ENCODE measurements around the gene COPA.

Gene COPA

DNA sequence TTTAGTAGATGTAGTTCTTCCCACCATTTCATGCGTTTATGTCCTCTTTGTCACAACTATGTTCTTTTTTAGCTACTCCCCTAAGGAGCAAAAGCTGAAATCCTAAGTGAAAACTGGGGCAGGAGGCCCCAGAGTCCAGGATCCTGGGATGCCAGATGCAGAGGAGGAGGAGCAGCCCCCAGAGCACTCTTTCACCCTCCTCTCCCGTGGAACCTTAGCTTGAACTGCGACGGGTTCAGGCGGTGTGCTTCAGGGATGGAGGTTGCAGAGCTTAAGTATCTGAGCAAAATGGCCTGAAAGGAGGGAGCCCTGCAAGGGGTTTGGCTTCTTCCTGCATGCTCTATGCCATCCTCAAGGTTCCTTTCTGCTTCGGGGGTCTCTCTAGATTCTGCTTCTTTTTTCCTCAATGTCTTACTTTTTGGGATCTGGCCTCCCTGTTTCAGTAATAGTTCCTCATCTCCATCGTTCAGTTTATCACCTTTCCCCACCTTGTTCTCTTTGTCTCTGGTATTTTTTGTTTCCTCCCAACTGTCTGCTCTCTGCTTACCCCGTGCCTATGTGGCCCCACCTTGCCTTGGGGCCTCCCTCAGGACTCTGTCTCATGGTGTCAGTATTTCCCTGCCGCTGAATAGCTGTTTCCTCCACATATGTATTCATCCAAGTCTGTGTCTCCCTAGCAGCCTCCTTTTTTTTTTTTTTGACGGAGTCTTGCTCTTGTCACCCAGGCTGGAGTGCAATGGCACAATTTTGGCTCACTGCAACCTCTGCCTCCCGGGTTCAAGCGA is 21.1 kb upstream of the COPA start:
- TF ChIP-seq, protein P1, sequence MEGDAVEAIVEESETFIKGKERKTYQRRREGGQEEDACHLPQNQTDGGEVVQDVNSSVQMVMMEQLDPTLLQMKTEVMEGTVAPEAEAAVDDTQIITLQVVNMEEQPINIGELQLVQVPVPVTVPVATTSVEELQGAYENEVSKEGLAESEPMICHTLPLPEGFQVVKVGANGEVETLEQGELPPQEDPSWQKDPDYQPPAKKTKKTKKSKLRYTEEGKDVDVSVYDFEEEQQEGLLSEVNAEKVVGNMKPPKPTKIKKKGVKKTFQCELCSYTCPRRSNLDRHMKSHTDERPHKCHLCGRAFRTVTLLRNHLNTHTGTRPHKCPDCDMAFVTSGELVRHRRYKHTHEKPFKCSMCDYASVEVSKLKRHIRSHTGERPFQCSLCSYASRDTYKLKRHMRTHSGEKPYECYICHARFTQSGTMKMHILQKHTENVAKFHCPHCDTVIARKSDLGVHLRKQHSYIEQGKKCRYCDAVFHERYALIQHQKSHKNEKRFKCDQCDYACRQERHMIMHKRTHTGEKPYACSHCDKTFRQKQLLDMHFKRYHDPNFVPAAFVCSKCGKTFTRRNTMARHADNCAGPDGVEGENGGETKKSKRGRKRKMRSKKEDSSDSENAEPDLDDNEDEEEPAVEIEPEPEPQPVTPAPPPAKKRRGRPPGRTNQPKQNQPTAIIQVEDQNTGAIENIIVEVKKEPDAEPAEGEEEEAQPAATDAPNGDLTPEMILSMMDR (IDR thresholded peaks at IDR 0.05; ENCODE audit: control extremely low read depth, extremely low read depth, low read depth, missing control alignments): no peak
- DNase-seq (ENCODE audit: extremely low spot score): no peak
- CTCF ChIA-PET: interaction anchor here (1.0 to 9.5 kb wide), 4 partner anchors 9 to 17 kb away, joined by 3 to 78 read pairs (median 14); no protein-coding TSS in a partner anchor
- POLR2A ChIA-PET: no interaction called here

DNA sequence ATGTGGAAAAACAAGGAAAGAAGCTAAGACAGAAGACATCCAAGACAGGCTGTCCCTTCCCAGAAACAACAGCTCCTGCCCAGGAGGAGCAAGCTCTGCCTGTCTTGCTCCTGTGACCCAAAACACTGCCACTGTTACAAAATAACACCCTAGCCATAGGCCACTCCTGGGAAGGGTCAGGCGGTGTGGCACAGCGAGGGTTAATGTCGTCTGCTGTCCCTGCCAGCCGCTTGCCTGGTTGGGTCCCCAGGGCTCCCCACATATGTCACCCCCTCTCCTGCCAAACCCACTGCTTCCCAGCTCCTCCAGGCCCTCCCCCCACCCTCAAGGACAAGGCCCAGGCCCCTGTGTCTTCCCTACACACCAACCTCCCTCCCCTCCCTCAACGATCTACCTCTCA is 20.0 kb upstream of the COPA start:
- TF ChIP-seq, protein P1 (IDR thresholded peaks at IDR 0.05; ENCODE audit: control extremely low read depth, extremely low read depth, low read depth, missing control alignments): no peak
- no peak for DNase-seq (ENCODE audit: extremely low spot score)
- ChIA-PET CTCF (interaction anchor here (0.8 to 9.5 kb wide), 8 partner anchors 10 to 278 kb away, joined by 3 to 78 read pairs (median 4); no protein-coding TSS in a partner anchor), POLR2A (interaction anchor here (1.1 kb wide), 1 partner anchor 9 kb away, joined by 3 read pairs; no protein-coding TSS in a partner anchor)

DNA sequence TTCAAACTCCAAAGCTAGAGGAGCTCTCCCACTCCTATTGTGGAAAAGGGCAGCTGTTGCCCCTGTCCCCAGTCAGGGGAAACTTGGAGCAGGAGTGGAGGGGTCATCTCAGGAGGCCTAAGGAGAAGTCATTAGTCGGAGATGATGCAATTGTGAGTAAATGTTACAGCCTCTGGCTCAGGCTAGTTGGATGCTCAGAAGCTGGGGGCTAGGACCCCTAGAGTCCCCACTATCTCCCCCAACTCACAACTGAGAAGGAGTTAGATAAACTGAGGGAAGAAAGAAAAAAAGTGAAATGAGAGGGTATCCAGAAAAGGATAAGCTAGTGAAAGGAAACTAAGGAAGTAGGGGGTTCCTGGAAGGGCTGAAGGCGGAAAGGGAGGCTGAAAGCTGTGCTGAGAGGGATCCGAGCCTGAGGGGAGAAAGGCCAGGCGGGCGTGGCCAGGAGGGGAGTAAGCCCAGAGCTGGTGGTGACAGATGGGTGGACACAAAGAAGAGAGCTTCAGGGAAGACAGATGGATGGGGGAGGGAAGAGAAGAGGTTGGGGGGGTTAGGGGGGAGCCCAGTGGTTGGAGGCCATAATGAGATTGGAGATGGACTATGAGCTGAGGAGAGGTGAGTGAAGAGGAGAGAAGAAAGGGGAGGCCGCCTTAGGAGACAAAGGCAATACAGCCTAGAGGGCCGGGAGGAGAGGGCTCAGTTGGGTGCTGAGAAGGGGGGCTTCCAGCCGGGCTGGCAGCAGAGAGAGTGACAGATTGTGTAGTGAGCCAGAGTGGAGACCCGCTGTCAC is 19.3 kb upstream of the COPA start:
- TF ChIP-seq, protein P1 (IDR thresholded peaks at IDR 0.05; ENCODE audit: control extremely low read depth, extremely low read depth, low read depth, missing control alignments): no peak
- ChIA-PET POLR2A (interaction anchor here (0.6 to 1.1 kb wide), 2 partner anchors 8 to 1027 kb away, joined by 3 read pairs; no protein-coding TSS in a partner anchor), CTCF (interaction anchor here (0.8 to 9.5 kb wide), 7 partner anchors 9 to 277 kb away, joined by 3 to 78 read pairs (median 6); no protein-coding TSS in a partner anchor)
- no peak for DNase-seq (ENCODE audit: extremely low spot score)

DNA sequence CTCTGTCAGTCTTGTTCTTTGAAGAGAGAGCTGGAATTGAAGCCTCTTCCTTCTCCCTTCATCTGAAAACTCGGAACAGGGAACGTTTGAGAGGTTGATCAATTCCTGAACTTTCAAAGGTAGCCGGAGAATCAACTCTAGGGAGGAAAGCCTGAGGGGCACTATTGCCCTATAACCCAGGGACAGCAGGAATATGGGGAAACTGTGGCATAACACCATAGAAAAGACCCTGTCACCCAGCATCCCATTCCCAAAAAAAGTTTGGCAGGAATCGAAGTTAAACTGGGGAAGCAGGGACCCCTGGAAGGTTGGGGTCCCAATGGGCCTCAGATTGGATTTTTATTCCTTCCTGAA is 18.7 kb upstream of the COPA start:
- POLR2A ChIA-PET: no interaction called here
- TF ChIP-seq, protein P1 (IDR thresholded peaks at IDR 0.05; ENCODE audit: control extremely low read depth, extremely low read depth, low read depth, missing control alignments): no peak
- CTCF ChIA-PET: interaction anchor here (1.5 to 9.5 kb wide), 4 partner anchors 9 to 261 kb away, joined by 6 to 78 read pairs (median 6); no protein-coding TSS in a partner anchor
- DNase-seq (ENCODE audit: extremely low spot score): no peak

DNA sequence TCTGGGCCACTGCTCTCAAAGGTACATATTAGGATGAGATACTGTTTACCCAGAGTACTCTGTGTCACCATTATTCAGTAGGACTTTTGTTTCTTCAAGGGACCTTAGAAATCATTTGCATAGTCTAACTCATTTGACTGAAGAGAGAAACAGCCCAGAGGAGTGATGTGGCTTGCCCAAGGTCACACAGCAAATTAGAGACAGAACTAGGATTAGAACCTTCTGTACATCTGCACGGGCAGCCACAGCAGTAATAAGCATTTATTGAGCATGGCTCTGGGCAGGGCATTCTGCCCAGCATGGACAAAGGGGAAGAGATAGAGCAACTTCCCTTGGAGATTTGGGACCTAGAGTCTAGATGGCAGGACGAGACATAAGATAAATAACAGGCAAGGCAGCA is 18.1 kb upstream of the COPA start:
- POLR2A ChIA-PET: no interaction called here
- CTCF ChIA-PET: interaction anchor here (1.5 to 9.5 kb wide), 2 partner anchors 8 to 16 kb away, joined by 6 to 78 read pairs; no protein-coding TSS in a partner anchor
- DNase-seq (ENCODE audit: extremely low spot score): no peak
- TF ChIP-seq, protein P1 (IDR thresholded peaks at IDR 0.05; ENCODE audit: control extremely low read depth, extremely low read depth, low read depth, missing control alignments): no peak

DNA sequence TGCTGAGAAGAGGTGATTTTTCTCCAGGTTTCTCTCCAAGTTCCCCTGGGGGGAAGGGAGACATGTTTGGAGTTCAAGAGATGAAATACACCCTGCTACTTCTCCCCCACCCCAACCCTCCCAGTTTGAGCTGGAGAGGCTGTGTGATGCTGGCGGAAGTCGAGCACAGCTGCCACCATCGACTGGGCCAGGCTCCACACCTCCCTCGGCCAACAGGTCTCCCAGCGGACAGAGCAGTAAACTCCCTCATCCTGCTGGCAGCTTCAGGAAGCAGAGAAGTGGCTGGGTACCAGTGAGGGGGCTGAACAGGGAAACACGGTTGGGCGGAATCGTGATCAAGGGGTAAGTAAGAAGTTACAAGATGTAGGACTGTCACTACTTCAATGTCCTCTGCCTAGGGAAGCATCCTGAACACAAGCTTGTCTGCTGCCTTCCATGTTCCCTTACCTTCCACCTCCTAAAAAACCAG is 17.2 kb upstream of the COPA start:
- TF ChIP-seq, protein P1 (IDR thresholded peaks at IDR 0.05; ENCODE audit: control extremely low read depth, extremely low read depth, low read depth, missing control alignments): no peak
- POLR2A ChIA-PET: interaction anchor here (0.6 kb wide), 1 partner anchor 263 kb away, joined by 9 read pairs; no protein-coding TSS in a partner anchor

More for the DNA sequence above, 17.2 kb upstream of the COPA start:
- CTCF ChIA-PET: interaction anchor here (9.5 kb wide), 1 partner anchor 17 kb away, joined by 78 read pairs; no protein-coding TSS in a partner anchor
- DNase-seq (ENCODE audit: extremely low spot score): no peak
